PC-3 (cell line): ENCODE results near the gene RPL3.

Experiments used
- EZH2 ChIP-seq: fragments of 300-600 bp; sonication (generic); IDR thresholded peaks from one replicate; pipeline ENCODE4 v1.6.1; 2017; ENCODE audit warnings: antibody characterized with exemption, mild to moderate bottlenecking, low read length; ENCODE audit not compliant: unreplicated experiment
- EZH2phosphoT487 ChIP-seq: fragments of 300-600 bp; sonication (generic); IDR thresholded peaks from 2 replicates; pipeline ENCODE4 v1.6.1; 2018; ENCODE audit warnings: mild to moderate bottlenecking, antibody characterized with exemption, low read length, borderline replicate concordance
- TF ChIP-seq, protein P1 (sequence below): fragments of 300-600 bp; sonication (generic); conservative IDR thresholded peaks from 2 replicates; pipeline ENCODE4 v1.5.1; 2017; ENCODE audit warnings: antibody characterized with exemption, low read depth, mild to moderate bottlenecking, low read length

DNA sequence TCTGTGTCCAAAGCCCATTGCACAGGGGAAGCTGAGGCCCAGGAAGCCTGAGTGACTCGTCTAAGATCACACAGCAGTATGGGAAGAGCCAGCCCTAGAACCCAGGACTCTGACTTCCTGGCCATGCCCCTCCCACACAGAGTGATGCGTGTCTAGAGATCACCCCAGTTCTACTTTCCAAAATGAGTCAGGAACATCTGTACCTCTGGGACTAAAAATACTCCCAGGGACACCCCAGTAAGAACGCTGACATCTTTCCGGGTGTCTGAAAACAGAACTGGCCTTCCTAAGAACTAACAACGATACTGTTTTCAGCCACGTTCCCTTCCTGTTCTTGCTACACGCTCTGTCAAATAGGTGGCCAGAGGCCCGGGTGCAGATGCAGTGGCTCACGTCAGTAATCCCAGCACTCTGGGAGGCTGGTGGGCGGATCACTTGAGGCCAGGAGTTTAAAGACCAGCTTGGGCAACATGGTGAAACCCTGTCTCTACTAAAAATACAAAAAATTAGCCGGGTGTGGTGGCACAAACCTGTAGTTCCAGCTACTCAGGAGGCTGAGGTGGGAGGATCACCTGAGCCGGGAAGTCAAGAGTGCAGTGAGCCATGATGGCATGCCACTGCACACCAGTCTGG, 52.9 kb downstream of the RPL3 start:
- TF ChIP-seq, protein P1, sequence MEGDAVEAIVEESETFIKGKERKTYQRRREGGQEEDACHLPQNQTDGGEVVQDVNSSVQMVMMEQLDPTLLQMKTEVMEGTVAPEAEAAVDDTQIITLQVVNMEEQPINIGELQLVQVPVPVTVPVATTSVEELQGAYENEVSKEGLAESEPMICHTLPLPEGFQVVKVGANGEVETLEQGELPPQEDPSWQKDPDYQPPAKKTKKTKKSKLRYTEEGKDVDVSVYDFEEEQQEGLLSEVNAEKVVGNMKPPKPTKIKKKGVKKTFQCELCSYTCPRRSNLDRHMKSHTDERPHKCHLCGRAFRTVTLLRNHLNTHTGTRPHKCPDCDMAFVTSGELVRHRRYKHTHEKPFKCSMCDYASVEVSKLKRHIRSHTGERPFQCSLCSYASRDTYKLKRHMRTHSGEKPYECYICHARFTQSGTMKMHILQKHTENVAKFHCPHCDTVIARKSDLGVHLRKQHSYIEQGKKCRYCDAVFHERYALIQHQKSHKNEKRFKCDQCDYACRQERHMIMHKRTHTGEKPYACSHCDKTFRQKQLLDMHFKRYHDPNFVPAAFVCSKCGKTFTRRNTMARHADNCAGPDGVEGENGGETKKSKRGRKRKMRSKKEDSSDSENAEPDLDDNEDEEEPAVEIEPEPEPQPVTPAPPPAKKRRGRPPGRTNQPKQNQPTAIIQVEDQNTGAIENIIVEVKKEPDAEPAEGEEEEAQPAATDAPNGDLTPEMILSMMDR = no peak
- no peak for TF ChIP-seq EZH2
- TF ChIP-seq EZH2phosphoT487 = no peak
